ENCODE measurements around the gene BFSP2.
"Not testable (repeated sequence)": the region's sequence is repeated elsewhere in the genome, so short reads cannot be mapped to it uniquely, and the experiment has no call there.

BFSP2 gene

DNA sequence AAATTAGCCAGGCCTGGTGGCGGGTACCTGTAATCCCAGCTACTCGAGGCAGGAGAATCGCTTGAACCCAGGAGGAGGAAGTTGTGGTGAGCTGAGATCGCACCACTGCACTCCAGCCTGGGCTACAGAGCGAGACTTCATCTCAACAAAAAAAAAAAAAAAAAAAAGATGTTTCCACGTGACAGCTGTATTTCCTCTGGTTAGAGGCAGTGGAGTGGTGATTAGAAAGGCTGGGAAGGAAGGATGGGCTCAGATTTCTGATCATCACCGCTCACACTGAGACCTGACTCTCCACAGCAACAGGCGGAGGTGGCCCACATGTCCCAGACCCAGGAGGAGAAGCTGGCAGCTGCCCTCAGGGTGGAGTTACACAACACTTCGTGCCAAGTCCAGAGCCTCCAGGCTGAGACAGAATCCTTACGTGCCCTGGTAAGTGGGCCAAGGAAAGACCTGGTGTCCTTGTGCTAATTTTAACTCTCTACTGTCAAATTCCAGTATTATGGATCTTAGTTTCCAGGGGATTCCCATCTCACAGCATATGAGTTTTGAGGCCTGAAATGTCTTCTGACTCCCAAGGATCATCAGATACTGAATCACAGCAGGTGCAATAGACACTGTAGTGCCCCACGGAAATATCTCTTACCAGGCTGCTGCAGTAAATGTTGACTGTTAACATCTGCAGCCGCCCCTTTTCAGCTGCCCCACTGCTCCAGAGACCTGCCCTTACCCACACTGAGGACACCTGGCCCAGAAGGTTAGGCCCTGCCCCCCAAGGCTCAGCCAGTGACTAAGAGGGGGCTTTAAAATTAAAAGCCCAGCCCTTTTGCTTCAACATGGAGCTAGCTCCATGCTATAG is 66.9 kb downstream of the BFSP2 start:
- no peak overlapping the region for H3K27ac ChIP-seq
- no peak for TF ChIP-seq ZFX (IDR thresholded peaks at IDR 0.05)
- TF ChIP-seq, protein P1, sequence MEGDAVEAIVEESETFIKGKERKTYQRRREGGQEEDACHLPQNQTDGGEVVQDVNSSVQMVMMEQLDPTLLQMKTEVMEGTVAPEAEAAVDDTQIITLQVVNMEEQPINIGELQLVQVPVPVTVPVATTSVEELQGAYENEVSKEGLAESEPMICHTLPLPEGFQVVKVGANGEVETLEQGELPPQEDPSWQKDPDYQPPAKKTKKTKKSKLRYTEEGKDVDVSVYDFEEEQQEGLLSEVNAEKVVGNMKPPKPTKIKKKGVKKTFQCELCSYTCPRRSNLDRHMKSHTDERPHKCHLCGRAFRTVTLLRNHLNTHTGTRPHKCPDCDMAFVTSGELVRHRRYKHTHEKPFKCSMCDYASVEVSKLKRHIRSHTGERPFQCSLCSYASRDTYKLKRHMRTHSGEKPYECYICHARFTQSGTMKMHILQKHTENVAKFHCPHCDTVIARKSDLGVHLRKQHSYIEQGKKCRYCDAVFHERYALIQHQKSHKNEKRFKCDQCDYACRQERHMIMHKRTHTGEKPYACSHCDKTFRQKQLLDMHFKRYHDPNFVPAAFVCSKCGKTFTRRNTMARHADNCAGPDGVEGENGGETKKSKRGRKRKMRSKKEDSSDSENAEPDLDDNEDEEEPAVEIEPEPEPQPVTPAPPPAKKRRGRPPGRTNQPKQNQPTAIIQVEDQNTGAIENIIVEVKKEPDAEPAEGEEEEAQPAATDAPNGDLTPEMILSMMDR (conservative IDR thresholded peaks at IDR 0.05) = no peak

DNA sequence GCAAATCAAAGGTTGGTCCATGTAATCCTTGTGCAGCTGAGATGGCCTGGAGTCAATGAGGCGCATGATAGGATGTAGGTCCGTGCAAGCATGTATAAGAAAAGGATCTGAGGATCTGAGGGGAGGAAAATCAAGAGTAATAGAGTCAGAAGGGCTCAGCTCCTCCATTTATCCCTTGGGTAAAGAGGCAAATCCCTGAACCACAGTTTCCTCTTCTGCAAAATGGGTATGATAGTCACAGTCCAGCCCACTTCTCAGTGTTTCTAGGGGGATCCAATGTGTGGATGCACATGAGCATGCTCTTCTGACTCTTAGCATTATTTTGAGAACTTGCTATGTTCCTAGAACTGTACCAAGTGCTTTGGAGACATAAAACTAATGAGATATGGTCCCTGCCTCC is 67.9 kb downstream of the BFSP2 start:
- no peak overlapping the region for H3K27ac ChIP-seq
- no peak for TF ChIP-seq ZFX (IDR thresholded peaks at IDR 0.05)
- TF ChIP-seq, protein P1 (conservative IDR thresholded peaks at IDR 0.05) = no peak

DNA sequence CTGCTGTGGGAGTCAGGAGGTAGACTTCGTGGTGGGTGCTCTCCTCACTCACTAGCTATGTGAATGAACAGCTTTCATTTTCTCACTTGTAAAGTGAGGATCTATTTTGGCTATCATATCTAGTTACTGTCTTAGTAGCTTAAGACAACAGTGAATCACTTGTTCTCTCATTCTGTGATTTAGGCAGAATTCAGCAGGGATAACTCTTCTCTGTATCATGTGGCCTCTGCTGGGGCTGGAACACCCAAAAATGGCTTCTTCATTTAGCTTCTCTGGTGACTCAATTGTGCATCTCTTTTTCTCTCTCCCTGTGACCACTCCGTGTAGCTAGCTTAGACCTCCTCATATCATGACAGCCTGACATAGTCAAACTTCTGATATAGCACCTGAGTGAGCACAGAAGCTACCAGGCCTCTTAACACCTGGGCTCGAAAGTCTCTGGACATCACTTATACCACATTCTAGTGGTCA is 68.4 kb downstream of the BFSP2 start:
- TF ChIP-seq, protein P1 (conservative IDR thresholded peaks at IDR 0.05) = no peak
- TF ChIP-seq ZFX (IDR thresholded peaks at IDR 0.05) = no peak
- no peak overlapping the region for H3K27ac ChIP-seq

DNA sequence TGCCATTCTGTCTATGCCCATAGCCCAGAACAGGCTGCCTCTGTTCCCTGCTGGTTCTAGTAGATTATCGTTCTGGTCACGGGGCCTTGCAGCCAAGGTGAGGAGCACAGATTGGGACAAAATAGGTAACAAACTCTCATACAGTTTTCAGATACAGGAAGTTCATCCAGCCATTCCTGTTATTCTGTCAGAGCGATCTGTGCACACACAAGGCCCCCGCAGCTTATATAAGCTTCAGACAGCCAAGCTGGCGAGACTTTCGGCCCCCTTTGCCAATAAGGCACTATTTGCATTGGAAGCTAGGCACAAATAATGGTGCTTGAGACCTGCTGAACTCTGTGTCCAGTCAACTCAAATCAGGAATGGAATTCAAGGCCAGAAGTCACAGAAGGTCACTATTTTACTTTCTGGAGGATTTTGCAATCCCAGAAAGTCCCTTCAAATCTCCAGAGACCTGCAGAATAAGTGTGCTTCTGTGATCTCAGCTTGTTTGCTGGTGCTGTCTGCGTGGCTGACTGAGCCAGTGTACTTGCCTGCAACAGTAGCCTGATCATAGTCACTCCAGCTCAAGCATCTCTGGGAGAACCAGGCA is 69.4 kb downstream of the BFSP2 start:
- no peak overlapping the region for H3K27ac ChIP-seq
- TF ChIP-seq, protein P1 (conservative IDR thresholded peaks at IDR 0.05) = no peak
- TF ChIP-seq ZFX (IDR thresholded peaks at IDR 0.05) = no peak

DNA sequence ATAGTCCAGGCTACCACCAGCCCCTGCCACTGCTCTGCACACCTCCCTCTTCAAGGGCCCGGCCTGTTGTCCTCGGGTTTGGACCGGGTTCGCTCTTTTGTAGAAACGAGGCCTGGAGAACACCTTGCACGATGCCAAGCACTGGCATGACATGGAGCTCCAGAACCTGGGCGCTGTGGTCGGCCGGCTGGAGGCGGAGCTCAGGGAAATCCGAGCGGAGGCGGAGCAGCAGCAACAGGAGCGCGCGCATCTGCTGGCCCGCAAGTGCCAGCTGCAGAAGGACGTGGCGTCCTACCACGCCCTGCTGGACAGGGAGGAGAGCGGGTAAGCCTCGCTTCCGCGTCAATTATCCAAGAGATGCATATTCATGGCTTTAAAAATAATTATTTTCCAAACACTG is 72.4 kb downstream of the BFSP2 start:
- TF ChIP-seq, protein P1 (conservative IDR thresholded peaks at IDR 0.05) = no peak
- no peak for TF ChIP-seq ZFX (IDR thresholded peaks at IDR 0.05)
- no peak overlapping the region for H3K27ac ChIP-seq

DNA sequence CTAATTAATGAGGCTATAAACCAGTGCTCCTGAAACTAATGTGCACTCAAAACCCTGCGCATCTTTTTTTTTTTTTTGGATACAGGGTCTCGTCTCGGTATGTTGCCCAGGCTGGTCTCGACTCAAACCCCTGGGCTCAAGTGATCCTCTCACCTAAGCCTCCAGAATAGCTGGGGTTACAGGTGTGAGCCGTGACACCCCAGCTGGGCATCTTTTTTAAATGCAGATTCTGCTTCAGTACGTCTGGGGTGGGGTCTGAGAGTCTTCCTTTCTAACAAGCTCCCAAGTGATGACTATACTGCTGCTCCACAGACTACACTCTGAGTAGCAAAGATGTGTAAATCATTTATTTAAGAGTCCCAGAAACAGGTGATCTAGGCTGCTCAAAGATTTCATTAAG is 73.0 kb downstream of the BFSP2 start:
- H3K27ac ChIP-seq = no peak overlapping the region
- no peak for TF ChIP-seq ZFX (IDR thresholded peaks at IDR 0.05)
- TF ChIP-seq, protein P1 (conservative IDR thresholded peaks at IDR 0.05) = no peak

DNA sequence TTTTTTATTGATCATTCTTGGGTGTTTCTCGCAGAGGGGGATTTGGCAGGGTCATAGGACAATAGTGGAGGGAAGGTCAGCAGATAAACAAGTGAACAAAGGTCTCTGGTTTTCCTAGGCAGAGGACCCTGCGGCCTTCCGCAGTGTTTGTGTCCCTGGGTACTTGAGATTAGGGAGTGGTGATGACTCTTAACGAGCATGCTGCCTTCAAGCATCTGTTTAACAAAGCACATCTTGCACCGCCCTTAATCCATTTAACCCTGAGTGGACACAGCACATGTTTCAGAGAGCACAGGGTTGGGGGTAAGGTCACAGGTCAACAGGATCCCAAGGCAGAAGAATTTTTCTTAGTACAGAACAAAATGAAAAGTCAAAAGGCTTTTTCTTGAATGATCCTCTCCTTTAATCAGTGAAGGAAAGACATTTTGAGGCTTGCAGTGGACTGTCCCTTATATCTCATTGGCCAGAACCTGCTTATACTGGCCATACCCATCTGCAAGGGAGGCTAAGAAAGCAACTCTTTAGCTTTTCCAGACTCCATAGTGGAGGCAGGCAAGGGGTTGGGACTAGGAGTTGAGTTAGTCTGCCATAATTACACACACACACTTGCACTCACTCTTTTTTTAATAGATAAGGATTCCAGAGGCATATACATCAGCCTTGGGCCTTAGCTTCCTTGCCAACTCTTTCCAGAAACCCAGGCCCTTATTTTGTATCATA is 73.8 kb downstream of the BFSP2 start:
- not testable (repeated sequence) for H3K27ac ChIP-seq
